Stimulated activated naive CD4-positive, alpha-beta T cell (primary cell): Measurements from ENCODE around the gene NME5.
"Not testable (repeated sequence)": the region's sequence is repeated elsewhere in the genome, so short reads cannot be mapped to it uniquely, and the experiment has no call there.

Source experiments
- DNase-seq, 6 experiments: peaks; one replicate each; lab custom pipeline; 2025; lab: John Stamatoyannopoulos, UW

The NME5 gene

GRCh38 chr5:138138949-138139780, at the start of gene NME5:
Gene NME5 (minus strand): TSS chr5:138139428. CDS start chr5:138138780, 648 bp downstream.
- DNase-seq: no peak

GRCh38 chr5:138188626-138189025, 49.4 kb upstream of the NME5 start:
- DNase-seq: no peak

- no peak for DNase-seq
Observed at GRCh38 chr5:138186002-138186447, 46.8 kb upstream of the NME5 start.

DNA sequence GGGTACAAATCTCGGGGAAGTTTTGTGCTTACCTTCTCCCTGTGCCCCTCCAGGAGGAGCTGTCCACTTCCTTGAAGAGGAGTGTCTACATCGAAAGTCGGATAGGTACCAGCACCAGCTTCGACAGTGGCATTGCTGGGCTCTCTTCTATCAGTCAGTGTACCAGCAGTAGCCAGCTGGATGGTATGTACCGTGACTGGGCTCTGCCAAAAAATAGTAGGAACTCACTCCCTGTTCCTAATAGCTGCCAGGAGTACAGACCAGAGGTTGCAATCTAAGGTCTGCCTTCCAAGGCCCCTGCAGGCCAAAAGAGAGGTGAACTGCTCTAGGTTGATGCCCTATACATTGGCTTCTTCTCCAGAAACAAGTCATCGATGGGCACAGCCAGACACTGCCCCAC, 43.6 kb upstream of the NME5 start:
- no peak for DNase-seq

GRCh38 chr5:138180841-138181240, 41.6 kb upstream of the NME5 start:
- no peak for DNase-seq

DNA sequence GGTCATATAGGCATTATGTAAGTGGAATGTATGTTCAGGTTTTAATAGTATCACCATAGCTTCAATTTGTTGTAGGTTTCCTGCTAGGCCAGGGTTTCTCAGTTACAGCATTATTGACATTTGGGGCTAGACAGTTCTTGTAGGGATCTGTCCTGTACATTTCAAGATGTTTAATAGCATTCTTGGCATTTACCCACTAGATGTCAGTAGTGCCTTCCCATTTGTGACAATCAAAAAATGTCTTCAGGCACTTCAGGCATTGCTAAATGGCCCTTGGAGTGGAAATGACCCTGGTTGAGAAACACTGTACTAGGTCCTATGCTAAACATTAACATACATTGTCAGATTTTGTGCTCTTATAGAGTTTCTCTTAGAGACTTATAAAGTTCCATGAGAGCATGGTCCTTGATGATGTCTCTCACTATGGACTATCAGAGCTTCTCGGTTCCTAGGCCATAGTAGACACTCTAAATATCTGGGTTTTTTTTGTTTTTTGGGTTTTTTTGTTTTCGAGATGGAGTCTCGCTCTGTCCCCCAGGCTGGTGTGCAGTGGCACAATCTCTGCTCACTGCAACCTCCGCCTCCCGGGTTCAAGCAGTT, 41.1 kb upstream of the NME5 start:
- DNase-seq: peak in 3 of 6 experiments; percentile 9 to 33 (median 12)

DNA sequence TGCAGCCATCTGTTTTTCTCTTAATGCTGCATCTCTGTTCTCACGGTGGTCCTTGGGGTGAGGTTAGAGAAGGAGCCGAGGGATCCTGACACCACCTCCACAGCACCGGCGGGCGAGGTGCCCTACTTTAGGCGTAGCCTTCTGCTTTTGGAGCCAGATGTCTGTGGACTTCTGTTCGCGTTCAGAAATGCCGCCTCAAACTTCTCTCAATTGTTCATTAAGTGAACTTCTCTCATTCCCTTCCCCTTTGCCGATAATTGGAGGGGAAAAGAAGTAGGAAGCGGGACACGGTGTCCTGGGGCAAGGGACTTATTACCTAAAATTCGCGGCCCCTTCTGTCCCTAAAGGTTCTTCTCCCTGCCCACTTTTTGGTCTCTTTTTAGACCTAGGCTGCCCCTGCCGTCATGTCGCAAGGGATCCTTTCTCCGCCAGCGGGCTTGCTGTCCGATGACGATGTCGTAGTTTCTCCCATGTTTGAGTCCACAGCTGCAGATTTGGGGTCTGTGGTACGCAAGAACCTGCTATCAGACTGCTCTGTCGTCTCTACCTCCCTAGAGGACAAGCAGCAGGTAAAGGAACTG, 40.1 kb upstream of the NME5 start:
- no peak for DNase-seq

- DNase-seq: peak; percentile 76 to 89 (median 83)
Observed at GRCh38 chr5:138178516-138179276, 39.5 kb upstream of the NME5 start, which contains the start of the genes BRD8 and KIF20A. Gene BRD8 (minus strand): TSS chr5:138178630. CDS start chr5:138178614, 16 bp downstream. Gene KIF20A (plus strand): TSS chr5:138179112. CDS start chr5:138179681, 569 bp downstream.

DNA sequence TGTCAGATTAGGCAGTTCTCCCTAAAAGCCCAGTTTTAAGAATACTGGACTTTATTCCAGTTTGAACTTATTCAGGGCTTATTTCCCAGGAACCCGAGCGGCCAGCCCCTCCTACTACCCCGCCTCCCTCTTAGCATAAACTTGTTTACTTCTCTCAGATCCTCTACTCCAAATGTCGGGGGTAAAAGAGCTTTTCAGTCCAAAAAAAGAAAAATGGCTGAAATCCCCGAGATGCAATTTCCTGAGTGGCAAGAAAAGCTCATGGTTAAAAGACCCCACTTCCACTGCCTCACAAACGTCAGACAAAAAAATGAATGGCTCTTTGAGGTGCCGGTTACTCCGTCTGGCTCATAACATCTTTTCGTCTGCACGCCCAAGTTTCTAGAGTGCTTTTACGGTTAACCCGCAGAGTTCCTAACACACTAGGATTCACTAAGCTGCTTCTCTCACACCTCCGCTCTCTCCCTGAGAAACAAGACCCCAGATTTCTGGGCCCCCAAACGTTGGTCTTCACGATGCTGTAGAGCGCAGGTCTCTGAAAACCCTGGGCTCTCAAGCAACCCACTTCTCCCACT, 38.8 kb upstream of the NME5 start:
- DNase-seq: peak in 2 of 6 experiments; percentile 13 to 14

DNA sequence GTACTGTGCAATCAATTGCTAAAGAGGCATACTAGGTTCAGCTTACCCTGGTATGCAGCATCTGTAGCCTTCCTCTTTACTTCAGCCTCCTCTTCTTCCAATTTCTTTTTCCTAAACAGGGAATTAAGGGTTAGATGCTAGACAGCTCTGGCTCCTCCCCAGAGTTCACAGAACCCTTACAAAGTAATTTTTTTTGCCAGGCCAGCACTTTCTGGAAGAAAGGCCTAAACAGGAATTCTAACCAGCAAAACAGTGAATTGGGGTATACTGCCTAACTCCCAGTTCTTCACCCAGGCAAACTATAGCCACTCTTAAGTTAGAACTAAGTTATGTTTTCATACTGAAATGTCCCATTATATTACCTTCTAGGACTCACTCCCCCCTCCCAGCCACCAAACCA, 31.1 kb upstream of the NME5 start:
- no peak for DNase-seq

DNA sequence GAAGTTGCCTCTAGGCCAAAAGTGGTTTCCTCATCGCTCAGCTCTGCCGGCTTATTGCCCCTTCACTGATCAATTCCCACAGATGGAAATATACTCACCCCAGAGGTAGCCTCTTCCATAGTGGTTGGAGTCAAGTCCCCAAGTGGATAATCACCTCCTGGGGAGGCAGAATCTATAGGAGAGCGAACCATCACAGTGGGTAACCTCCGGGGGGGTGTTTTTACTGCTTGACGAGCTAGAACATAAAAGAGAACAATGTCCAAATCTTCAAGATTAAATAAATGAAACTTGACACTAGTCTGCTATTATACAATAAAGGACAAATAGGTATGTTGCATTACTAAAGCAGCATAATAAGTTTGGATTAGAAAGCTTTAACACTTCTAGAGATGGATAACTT, 29.9 kb upstream of the NME5 start:
- no peak for DNase-seq

DNA sequence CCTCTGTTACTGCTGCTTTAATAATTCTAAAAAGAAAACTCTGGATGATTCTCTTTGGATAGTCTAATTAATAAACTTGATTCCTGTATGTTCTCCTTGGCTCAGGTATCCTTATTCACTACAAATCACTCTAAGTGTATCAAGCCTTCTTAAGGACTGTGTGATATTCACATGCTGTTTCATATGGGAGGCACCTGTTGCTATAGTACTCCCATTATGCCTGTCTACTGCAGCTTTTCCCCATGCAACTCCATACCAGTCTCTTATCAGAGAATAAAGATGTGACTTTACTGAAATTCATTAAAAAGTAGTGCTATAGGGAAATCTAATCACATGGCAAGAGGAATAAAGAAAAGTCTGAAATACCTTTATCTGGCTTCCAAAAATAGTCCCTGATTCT, 24.5 kb upstream of the NME5 start:
- no peak for DNase-seq

DNA sequence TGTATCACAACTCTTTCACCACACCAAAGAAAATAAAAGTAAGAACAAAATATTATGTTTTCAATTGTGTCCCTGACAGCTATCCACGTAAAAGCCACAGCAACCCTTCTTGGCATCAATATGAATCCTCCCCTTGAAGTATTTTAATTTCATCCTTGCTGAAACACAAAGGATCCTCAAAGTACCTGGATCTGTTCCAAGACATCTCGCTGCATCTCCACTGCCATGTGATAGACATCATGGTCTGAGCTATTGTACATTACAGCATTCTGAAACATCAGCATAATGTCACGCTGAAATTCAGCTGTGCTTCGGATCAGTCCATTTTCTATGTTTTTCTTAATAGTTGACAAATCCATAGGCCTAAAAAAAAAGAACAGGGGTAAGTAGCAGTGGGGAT, 21.5 kb upstream of the NME5 start:
- DNase-seq: no peak

DNA sequence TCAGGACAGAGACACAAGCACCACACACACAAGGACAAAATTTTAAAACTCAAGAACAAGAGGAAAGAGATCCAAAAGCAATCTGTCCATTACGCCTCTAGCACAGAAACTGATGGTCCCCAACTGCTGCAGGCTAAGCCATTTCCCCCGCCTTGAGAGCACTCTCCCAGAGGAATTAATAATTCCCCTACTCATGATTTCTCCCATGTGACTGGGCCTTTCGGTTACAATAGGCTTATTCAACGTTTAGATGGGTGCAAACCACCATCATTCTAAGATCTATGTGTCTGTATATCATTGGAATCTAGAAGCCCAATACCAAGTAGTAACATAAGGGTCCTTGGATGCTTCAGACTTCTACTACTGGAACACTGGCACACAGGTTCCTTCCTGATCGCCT, 20.4 kb upstream of the NME5 start:
- DNase-seq: no peak

DNA sequence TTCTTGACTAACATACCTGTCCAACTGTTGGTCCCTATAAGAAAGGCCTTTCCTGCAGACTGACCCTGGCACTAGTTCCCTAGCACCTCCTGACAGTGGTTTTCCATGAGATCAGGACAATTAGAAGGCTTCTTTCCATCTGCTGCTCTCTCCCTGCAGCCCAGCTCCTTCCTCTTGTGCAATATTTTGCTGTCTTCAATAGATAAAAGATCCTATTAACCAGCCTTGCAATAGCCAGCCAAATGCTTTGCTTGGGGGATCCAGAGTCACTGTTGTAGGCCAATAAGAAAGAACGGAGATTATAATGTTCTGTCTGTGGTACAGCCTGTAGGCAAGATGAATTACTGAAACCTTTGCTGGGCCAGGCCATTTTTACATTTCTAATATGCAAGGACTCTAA, 18.4 kb upstream of the NME5 start:
- no peak for DNase-seq

GRCh38 chr5:138155977-138156376, 16.7 kb upstream of the NME5 start:
- DNase-seq: not testable (repeated sequence)

GRCh38 chr5:138149530-138149929, 10.3 kb upstream of the NME5 start:
- no peak for DNase-seq

DNA sequence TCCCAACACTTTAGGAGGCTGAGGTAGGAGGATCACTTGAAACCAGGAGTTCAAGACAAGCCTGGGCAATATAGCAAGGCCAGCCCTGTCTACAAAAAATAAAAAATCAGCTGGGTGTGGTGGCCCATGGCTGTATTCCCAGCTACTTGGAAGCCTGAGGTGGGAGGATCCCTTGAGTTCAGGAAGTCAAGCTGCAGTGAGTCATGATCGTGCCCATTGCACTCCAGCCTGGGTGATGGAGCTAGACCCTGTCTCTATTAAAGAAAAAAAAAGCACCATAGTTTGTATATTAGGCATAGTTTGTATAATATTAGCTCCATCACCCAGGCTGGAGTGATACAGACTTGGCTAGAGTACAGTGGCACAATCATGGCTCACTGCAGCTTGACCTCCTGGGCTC, 9.6 kb upstream of the NME5 start:
- no peak for DNase-seq

DNA sequence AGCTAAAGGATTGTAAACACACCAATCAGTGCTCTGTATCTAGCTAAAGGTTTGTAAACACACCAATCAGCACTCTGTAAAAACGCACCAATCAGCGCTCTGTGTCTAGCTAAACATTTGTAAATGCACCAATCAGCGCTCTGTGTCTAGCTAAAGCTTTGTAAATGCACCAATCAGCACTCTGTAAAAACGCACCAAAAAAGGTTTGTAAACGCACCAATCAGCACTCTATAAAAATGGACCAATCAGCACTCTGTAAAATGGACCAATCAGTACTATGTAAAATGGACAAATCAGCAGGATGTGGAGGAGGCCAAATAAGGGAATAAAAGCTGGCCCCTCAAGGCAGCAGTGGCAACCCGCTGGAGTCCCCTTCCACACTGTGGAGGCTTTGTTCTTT, 4.3 kb upstream of the NME5 start:
- DNase-seq: not testable (repeated sequence)

- no peak for DNase-seq
Observed at GRCh38 chr5:138141734-138142133, 2.5 kb upstream of the NME5 start.

- no peak for DNase-seq
Observed at GRCh38 chr5:138140268-138140667, 1.0 kb upstream of the NME5 start.

GRCh38 chr5:138139781-138140090, 508 bp upstream of the NME5 start:
- no peak for DNase-seq
